CD14-positive monocyte (primary cell): ENCODE measurements around the gene SMARCD1. TPM values are rescaled to one million over a fixed set of nuclear protein-coding genes. Genes with fewer than 3 reads are reported as not detected.

ENCODE experiments used
- DNase-seq, 3 donors: peaks; one replicate each; pipeline ENCODE4 v3.0.0-alpha.2; 2011 to 2022
- H2AFZ ChIP-seq: 2 replicates; pipeline ENCODE4 v1.6.0; 2012; ENCODE audit warnings: mild to moderate bottlenecking, low read depth, low read length, inconsistent platforms; ENCODE audit not compliant: insufficient read depth, poor library complexity, severe bottlenecking
- H3K27ac ChIP-seq, 2 donors: 1 replicate in 1 of 2; 2 replicates in 1 of 2; pipeline ENCODE4 v1.5.1; 2012 to 2013; ENCODE audit warnings: low read length in 2 of 2, control low read depth in 1 of 2, inconsistent platforms in 1 of 2, low read depth in 1 of 2, mild to moderate bottlenecking in 1 of 2
- H3K27me3 ChIP-seq, 2 donors: one replicate each; pipeline versions ENCODE4 v1.6.0 to v1.6.1; 2011 to 2013; ENCODE audit warnings: low read length in 2 of 2; ENCODE audit not compliant: control insufficient read depth in 2 of 2, insufficient read depth in 2 of 2
- H3K36me3 ChIP-seq, 2 donors: replicated peaks in 1 of 2; 1 replicate in 1 of 2; 2 replicates in 1 of 2; pipeline versions ENCODE4 v1.5.1 to v1.6.1; 2012 to 2013; ENCODE audit warnings: low read length in 2 of 2, control low read depth in 1 of 2, inconsistent platforms in 1 of 2, mild to moderate bottlenecking in 1 of 2; ENCODE audit not compliant: insufficient read depth in 2 of 2, control insufficient read depth in 1 of 2
- H3K4me1 ChIP-seq, 2 donors: 1 replicate in 1 of 2; 2 replicates in 1 of 2; pipeline versions ENCODE4 v1.5.1 to v1.6.1; 2012 to 2013; ENCODE audit warnings: low read length in 2 of 2, control low read depth in 1 of 2, inconsistent platforms in 1 of 2, mild to moderate bottlenecking in 1 of 2, moderate library complexity in 1 of 2; ENCODE audit not compliant: insufficient read depth in 2 of 2, control insufficient read depth in 1 of 2
- H3K4me2 ChIP-seq: replicated peaks from 2 replicates; pipeline ENCODE3; 2012; ENCODE audit warnings: low read length, moderate library complexity, mild to moderate bottlenecking; ENCODE audit not compliant: poor library complexity, severe bottlenecking; ENCODE audit errors: extremely low read depth
- H3K4me3 ChIP-seq, 3 experiments: fragments of 200-600 bp in 1 of 3; sonication (generic) in 1 of 3; replicated peaks in 1 of 3; 1 replicate in 2 of 3; 2 replicates in 1 of 3; pipeline ENCODE4 v1.5.1; 2011 to 2013; ENCODE audit warnings: low read length in 3 of 3, mild to moderate bottlenecking in 3 of 3, control low read depth in 2 of 3, low read depth in 2 of 3, inconsistent platforms in 1 of 3, moderate library complexity in 1 of 3
- H3K79me2 ChIP-seq: 2 replicates; pipeline ENCODE4 v1.6.0; 2012; ENCODE audit warnings: mild to moderate bottlenecking, control low read depth, inconsistent platforms, low read length, moderate library complexity; ENCODE audit not compliant: insufficient read depth
- H3K9ac ChIP-seq: 2 replicates; pipeline ENCODE4 v1.6.0; 2017; ENCODE audit warnings: low read length, mild to moderate bottlenecking; ENCODE audit not compliant: insufficient read depth, poor library complexity, severe bottlenecking
- H3K9me3 ChIP-seq, 2 donors: replicated peaks in 1 of 2; 1 replicate in 1 of 2; 2 replicates in 1 of 2; pipeline versions ENCODE4 v1.5.1 to v1.6.1; 2012 to 2013; ENCODE audit warnings: low read length in 2 of 2, control low read depth in 1 of 2; ENCODE audit not compliant: control insufficient read depth in 1 of 2, insufficient read depth in 1 of 2
- H4K20me1 ChIP-seq: 2 replicates; pipeline ENCODE4 v1.6.0; 2012; ENCODE audit warnings: mild to moderate bottlenecking, low read length, control low read depth, moderate library complexity; ENCODE audit not compliant: insufficient read depth
- H3K27ac Mint-ChIP-seq, 7 donors: one replicate each; pipeline ENCODE4 v1.8.0; 2020; ENCODE audit warnings: mild to moderate bottlenecking in 7 of 7, mixed read lengths in 7 of 7, moderate library complexity in 6 of 7, inconsistent platforms in 2 of 7
- H3K27me3 Mint-ChIP-seq, 3 donors: one replicate each; pipeline ENCODE4 v1.8.0; 2021 to 2022; ENCODE audit warnings: low read depth in 3 of 3, mild to moderate bottlenecking in 3 of 3, mixed read lengths in 3 of 3, moderate library complexity in 3 of 3, inconsistent platforms in 1 of 3
- H3K36me3 Mint-ChIP-seq, 2 donors: one replicate each; pipeline ENCODE4 v1.8.0; 2020; ENCODE audit warnings: mixed read lengths in 2 of 2, inconsistent platforms in 1 of 2, mild to moderate bottlenecking in 1 of 2
- H3K4me1 Mint-ChIP-seq: one replicate; pipeline ENCODE4 v1.8.0; 2020; ENCODE audit warnings: mild to moderate bottlenecking, mixed read lengths
- H3K4me3 Mint-ChIP-seq, 2 donors: one replicate each; pipeline ENCODE4 v1.8.0; 2020; ENCODE audit warnings: mild to moderate bottlenecking in 2 of 2, mixed read lengths in 2 of 2, moderate library complexity in 1 of 2
- H3K9me3 Mint-ChIP-seq, 7 donors: one replicate each; pipeline ENCODE4 v1.8.0; 2020 to 2022; ENCODE audit warnings: mixed read lengths in 7 of 7, mild to moderate bottlenecking in 6 of 7, moderate library complexity in 6 of 7, inconsistent platforms in 2 of 7
- WGBS: methylation state at CpG from one replicate; pipeline ENCODE4 v1.1.5; 2013; ENCODE audit warnings: missing lambda C conversion rate; ENCODE audit not compliant: insufficient coverage; 5-methylcytosine and 5-hydroxymethylcytosine counted together
- intact Hi-C, 2 donors: fragments of 100-400 bp; cut with micrococcal nuclease; formaldehyde crosslinking; loops; one replicate each; pipeline versions ENCODE4 v1.15.0 to v1.15.1; 2023
- polyA plus RNA-seq, 3 donors: library from polyadenylated mRNA; depleted of rRNA in 1 of 3; unstranded in 2 of 3; stranded (reverse) in 1 of 3; fragments of 300-500 nt in 2 of 3; fragments of >200 nt in 1 of 3; fragmentation: Illumina TruSeq in 2 of 3; gene quantifications; 1 replicate in 2 of 3; 2 replicates in 1 of 3; pipeline ENCODE4 v1.2.3, GENCODE V29; 2012 to 2021
- TF ChIP-seq, protein P1 (sequence below): fragments of 200-600 bp; IDR thresholded peaks from one replicate; pipeline ENCODE4 v1.8.0; 2022; ENCODE audit warnings: antibody characterized with exemption, mild to moderate bottlenecking

Gene SMARCD1
- polyA plus RNA-seq, 3 donors: 3.7 to 41.9 (median 7.8) TPM

DNA sequence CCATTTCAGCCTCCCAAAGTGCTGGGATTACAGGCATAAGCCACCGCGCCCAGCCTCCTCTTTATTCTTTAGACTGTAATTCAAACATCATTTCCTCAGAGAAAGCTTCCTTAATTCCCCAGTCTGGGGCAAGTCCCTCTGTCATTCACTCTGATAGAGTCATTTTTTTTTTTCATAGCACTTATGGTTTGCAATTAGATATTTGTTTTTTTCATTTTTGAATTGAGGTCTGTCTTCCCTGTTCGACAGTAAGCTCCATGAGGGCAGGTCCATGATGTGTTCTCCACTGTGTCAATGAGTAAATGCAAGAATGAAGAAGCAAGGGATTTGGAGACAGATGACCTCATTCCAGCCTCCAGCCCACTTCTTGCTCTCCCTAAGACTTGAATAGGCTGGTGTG, 15.6 kb upstream of the SMARCD1 start:
- Histone ChIP-seq H3K9ac (no peak overlapping the region), H3K4me2 (no peak overlapping the region)

DNA sequence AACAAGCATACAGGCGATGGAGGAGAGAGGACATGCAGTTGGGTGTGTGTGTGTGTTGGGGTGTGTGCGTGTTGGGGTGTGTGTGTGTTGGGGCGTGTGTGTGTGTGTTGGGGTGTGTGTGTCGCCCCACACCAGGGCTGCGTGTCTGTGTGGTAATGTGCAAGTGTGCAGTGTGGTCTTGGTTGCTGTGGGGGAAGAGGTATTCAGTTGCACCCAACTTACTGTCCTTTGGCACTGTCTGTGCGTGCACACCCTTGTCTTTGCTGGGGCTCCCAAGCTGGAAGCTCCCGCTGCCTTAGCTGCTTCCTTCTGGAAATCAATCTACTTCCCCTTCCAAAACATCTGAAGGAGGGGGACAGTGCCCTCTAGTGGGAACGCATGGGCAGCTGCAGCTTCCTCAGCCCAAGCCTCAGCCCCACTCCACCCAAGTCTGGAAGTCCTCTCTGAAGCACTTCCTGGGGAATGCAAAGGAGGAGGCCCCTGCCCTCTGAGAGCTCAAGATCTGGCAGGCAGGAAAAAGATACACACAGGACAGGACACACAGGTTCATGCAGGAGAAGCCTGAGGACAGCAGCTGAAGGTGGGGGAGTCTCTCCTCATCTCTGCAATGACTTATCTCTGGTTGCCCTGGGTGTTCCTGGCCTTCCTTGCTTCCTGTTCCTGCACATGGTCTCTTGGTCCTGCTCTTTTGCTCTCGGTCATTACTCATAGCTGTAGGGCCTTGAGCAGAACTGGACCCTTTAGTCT, 14.7 kb upstream of the SMARCD1 start:
- H2AFZ ChIP-seq: no peak overlapping the region
- Mint-ChIP-seq H3K27ac (no peak overlapping the region), H3K27me3 (peaks cover 5 to 18% (median 11%) of the 10 kb centered on the region in 3 donors), H3K4me3 (no peak overlapping the region), H3K36me3 (no peaks in the 10 kb centered on the region), H3K4me1 (peaks cover 11% of the 10 kb centered on the region), H3K9me3 (peaks cover 0 to 2% (median 0%) of the 10 kb centered on the region in 7 donors)
- peaks cover 0 to 15% of the 10 kb centered on the region in 2 donors for H3K4me1 ChIP-seq
- H3K36me3 ChIP-seq: no peaks in the 10 kb centered on the region
- no peak overlapping the region for H3K4me3 ChIP-seq
- H3K4me2 ChIP-seq: no peak overlapping the region
- DNase-seq: peak; percentile 74 to 84 (median 80)
- H3K27me3 ChIP-seq: peaks cover 0 to 4% of the 10 kb centered on the region in 2 donors
- H3K79me2 ChIP-seq: no peaks in the 10 kb centered on the region
- H3K9me3 ChIP-seq: no peaks in the 10 kb centered on the region
- no peak overlapping the region for H3K9ac ChIP-seq
- TF ChIP-seq, protein P1, sequence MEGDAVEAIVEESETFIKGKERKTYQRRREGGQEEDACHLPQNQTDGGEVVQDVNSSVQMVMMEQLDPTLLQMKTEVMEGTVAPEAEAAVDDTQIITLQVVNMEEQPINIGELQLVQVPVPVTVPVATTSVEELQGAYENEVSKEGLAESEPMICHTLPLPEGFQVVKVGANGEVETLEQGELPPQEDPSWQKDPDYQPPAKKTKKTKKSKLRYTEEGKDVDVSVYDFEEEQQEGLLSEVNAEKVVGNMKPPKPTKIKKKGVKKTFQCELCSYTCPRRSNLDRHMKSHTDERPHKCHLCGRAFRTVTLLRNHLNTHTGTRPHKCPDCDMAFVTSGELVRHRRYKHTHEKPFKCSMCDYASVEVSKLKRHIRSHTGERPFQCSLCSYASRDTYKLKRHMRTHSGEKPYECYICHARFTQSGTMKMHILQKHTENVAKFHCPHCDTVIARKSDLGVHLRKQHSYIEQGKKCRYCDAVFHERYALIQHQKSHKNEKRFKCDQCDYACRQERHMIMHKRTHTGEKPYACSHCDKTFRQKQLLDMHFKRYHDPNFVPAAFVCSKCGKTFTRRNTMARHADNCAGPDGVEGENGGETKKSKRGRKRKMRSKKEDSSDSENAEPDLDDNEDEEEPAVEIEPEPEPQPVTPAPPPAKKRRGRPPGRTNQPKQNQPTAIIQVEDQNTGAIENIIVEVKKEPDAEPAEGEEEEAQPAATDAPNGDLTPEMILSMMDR: peak; percentile 90
- no peak overlapping the region for H3K27ac ChIP-seq
- no peaks in the 10 kb centered on the region for H4K20me1 ChIP-seq
- WGBS: 60% methylated on average over 6 of the region's 9 CpGs
- intact Hi-C loops: loop anchor here (1.0 kb wide), 1 partner anchor 103 kb away; no protein-coding TSS in a partner anchor

More for the DNA sequence above, 15.6 kb upstream of the SMARCD1 start:
- TF ChIP-seq, protein P1: no peak
- Histone ChIP-seq H3K27ac (no peak overlapping the region), H3K4me3 (no peak overlapping the region), H2AFZ (no peak overlapping the region), H3K27me3 (peaks cover 0 to 4% of the 10 kb centered on the region in 2 donors), H3K4me1 (peaks cover 0 to 15% of the 10 kb centered on the region in 2 donors), H4K20me1 (no peaks in the 10 kb centered on the region), H3K79me2 (no peaks in the 10 kb centered on the region), H3K9me3 (no peaks in the 10 kb centered on the region), H3K36me3 (no peaks in the 10 kb centered on the region)
- WGBS: no CpG with 5 or more reads among the region's 3 CpGs
- Mint-ChIP-seq H3K27me3 (peaks cover 8 to 21% (median 11%) of the 10 kb centered on the region in 3 donors), H3K4me3 (peak overlapping the region in 1 of 2 donors; percentile 10), H3K9me3 (peaks cover 0 to 2% (median 0%) of the 10 kb centered on the region in 7 donors), H3K4me1 (peaks cover 10% of the 10 kb centered on the region), H3K27ac (peak overlapping the region in 1 of 7 donors; percentile 36), H3K36me3 (no peaks in the 10 kb centered on the region)
- no peak for DNase-seq
- intact Hi-C loops: no loop called here
